Renal cortical epithelial cell (primary cell): ENCODE data around the gene BLZF1. TPM values are rescaled to one million over a fixed set of nuclear protein-coding genes. Genes with fewer than 3 reads are reported as not detected.
A peak's percentile ranks its signal among the peaks of the same experiment; 100 is the strongest.
"Not testable (repeated sequence)": the region's sequence is repeated elsewhere in the genome, so short reads cannot be mapped to it uniquely, and the experiment has no call there.

ENCODE experiments used
- DNase-seq: peaks from one replicate; pipeline ENCODE4 v3.0.0-alpha.2; 2011; ENCODE audit warnings: low read depth
- total RNA-seq: library from RNA; depleted of rRNA; stranded (reverse); fragments of >200 nt; gene quantifications from 2 replicates; pipeline ENCODE4 v1.2.3, GENCODE V29; 2014

BLZF1 gene
- total RNA-seq, 1 donor from 2014 or later, result 58.3 TPM

DNA sequence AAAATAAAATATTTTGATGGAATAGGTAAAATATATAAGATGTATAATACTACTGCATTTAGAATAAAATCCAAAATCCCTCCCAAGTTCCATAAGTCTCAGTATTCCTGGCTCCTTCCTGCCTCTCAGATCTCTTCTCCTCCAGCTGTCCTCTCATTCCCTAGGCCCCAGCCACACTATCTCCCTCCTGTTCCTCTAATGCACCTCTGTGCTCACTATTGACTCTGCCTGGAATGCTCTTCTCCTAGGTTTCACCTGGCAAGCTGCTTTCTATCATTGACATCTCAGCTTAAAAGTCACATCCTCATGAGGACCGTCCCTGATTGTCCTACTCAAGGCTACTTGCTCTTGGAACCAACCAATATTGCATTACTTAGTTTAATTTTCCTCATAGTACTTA lies 7.6 kb upstream of the BLZF1 start:
- no peak for DNase-seq

DNA sequence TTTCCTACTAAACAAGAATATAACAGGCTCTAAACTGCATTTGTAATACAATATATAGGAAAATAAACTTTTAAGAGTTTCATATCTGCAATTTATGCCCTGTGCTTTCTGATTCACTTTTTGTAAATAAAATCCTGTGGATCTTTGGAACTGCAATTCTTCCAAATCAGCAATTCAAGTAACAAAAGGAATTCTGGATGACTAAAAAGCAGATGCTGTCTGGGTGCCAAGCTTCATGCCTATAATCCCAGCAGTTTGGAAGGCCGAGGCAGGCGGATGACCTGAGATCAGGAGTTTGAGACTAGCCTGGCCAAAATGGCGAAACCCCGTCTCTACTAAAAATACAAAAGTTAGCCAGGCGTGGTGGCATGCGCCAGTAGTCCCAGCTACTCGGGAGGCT lies 6.7 kb upstream of the BLZF1 start:
- DNase-seq, result peak; percentile 3

GRCh38 chr1:169363046-169363730 lies 4.8 kb upstream of the BLZF1 start:
- DNase-seq, result peak; percentile 83

GRCh38 chr1:169364948-169365347 lies 3.0 kb upstream of the BLZF1 start:
- DNase-seq, result peak; percentile 29

GRCh38 chr1:169367096-169367685 lies 804 bp upstream of the BLZF1 start:
- peak; percentile 11 for DNase-seq

DNA sequence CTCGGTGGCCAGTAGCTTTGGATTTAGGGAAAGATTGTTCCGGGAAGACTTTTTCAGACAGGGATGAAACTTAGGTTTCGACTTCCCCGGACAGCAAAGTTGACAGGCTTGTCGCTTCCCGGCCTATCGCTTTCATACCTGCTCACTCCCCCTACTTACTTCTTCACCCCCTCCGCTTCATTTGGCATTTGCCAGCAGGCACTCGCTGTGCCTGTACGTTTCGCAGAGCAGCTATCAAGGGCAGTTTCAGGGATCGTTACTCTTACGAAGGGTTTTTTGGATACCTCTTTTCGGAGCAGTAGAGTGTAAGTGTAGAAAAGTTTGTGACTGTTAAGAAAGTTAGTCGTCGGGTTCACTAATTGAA lies 393 bp downstream of the BLZF1 start:
- DNase-seq, result peak; percentile 12

DNA sequence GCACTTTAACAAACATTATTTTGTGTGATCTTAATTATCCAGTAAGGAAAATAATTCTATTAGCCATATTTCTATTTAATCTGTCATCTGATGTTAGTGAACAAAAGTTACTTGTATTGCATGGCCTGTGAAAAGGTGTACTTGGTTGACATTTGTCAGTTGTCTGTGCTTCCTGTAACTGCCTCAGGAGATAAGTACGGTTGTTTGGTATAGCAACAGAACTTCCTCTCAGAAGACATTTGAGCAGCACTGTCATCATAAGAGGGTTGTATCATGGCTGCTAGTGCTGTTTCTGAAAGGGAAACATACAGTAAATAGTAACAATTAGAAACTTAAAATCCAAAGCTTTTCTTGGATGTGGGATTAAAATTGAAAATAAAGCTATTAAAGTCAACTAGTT lies 3.4 kb downstream of the BLZF1 start:
- DNase-seq, result no peak

- no peak for DNase-seq
These were observed 13.2 kb downstream of the BLZF1 start for GRCh38 chr1:169381162-169381561.

GRCh38 chr1:169383449-169383848 lies 15.5 kb downstream of the BLZF1 start:
- no peak for DNase-seq

DNA sequence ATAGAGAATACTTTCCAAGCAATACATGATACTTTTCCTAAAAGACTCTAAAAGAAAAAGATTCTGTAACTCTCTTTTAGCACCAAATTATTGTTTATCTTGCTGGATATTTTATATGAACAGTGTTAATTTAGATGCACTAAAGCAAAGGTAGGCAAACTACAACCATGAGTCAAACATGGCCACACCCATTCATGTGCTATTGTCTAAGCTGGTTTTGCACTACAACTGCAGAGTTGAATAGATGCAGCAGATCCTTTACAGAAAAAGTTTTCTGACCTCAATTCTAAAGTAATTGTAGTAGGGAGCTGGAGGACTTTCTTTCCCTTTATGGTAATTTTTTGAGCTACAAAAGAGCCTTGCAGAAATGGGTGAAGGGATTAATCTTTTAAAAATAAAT lies 19.4 kb downstream of the BLZF1 start:
- no peak for DNase-seq

- DNase-seq, result no peak
These were observed 22.3 kb downstream of the BLZF1 start for GRCh38 chr1:169390303-169390702.

DNA sequence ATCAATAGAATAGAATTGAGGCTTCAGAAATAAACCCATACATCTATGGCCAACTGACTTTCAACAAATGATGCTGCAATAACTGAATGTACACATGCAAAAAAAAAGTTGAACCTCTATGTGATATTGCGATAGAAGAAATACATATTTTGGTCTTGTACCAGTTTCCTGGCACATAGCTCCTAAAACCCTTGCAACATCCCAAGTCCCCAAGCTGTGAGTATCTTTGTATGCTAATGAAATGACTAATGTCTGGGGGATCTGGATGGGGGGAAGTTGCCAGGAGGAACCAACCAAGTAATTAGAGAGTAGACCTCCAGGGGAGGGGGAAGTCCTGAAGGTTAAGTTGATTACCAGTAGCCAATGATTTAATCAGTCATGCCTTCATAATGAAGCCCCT lies 24.4 kb downstream of the BLZF1 start:
- DNase-seq, result peak; percentile 33

- DNase-seq, result no peak
These were observed 28.0 kb downstream of the BLZF1 start for GRCh38 chr1:169395955-169396354.

DNA sequence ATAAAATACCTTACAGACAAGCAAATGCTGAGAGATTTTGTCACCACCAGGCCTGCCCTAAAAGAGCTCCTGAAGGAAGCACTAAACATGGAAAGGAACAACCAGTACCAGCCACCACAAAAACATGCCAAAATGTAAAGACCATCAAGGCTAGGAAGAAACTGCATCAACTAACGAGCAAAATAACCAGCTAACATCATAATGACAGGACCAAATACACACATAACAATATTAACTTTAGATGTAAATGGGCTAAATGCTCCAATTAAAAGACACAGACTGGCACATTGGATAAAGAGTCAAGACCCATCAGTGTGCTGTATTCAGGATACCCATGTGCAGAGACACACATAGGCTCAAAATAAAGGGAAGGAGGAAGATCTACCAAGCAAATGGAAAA lies 34.6 kb downstream of the BLZF1 start:
- DNase-seq, result not testable (repeated sequence)

DNA sequence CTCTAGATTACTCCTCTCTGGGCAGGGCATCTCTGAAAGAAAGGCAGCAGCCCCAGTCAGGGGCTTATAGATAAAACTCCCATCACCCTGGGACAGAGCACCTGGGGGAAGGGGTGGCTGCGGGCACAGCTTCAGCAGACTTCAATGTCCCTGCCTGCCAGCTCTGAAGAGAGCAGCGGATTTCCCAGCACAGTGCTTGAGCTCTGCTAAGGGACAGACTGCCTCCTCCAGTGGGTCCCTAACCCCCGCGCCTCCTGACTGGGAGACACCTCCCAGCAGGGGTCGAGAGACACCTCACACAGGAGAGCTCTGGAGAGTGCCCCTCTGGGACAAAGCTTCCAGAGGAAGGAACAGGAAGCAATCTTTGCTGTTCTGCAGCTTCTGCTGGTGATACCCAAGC lies 40.3 kb downstream of the BLZF1 start:
- not testable (repeated sequence) for DNase-seq

DNA sequence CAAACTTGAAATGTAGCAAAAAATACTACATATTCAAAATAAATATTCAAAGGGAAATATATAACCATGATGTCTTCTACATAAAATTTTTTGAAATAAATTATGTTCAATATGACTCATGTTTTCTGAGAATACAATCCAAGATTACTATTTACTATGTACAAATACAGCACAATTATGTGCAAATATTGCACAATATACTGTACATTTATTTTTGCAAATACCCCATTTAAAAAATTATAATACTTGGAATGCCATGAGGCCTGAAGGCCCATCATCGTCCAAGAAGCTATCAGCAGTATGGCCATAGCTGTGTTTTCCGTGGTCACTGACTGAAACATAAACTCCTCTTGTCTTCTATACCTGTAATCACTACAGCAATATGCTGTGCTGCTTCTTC lies 47.0 kb downstream of the BLZF1 start:
- no peak for DNase-seq

DNA sequence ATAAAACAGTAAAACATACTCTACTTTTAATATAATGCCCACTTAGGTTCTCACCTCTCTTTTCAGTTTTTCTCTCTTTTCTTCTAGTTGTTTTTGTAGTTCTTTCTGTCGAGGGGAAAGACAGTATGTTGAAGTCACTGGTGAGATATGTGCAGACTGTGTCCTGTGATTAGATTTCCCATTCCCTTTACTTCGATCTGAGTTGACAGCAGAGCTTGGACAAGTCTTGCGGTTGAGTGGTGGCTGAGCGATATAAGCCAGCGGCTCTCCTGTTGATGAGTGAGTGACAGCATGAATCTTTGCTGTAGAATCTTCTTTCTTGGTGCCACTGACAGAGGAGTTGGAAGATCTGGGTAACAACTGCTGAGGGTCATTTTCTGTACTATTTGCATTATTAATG lies 53.3 kb downstream of the BLZF1 start:
- DNase-seq, result no peak

DNA sequence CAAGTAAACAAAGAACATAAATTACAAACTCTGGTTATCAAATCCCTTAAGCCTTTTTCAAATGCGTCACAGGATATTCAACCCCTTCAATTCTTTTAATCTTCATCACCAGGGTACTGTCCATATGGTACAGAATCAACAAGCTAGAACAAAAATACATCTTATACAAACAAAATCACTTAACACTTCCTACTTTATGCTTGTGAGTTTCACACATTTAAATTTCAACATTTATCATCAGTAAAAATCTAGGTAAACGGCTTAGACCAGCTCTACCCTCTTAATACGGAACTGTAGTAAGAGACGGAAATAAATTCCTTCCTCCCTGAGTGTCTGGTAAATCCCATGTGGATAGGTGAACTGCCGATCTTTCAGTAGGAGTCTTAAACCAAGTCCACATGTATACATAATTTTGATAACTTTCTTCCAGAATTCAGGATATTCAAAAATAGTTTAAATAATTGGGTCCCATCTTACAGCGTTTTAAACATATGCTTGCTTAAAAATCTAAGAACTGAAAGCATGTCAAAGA lies 58.2 kb downstream of the BLZF1 start:
- DNase-seq, result peak; percentile 37

GRCh38 chr1:169427081-169427641 lies 59.2 kb downstream of the BLZF1 start, which contains the start of gene CCDC181:
CCDC181 (minus strand) TSS chr1:169427474; CDS start chr1:169424927, 2,547 bp downstream.
- peak; percentile 64 for DNase-seq
